Upper lobe of right lung (tissue), 1 donor: ENCODE results near the gene BBS7. TPM values are rescaled to one million over a fixed set of nuclear protein-coding genes. Genes with fewer than 3 reads are reported as not detected.

Experiments
- ATAC-seq: fragments of 200-7000 bp; cut with Tn5 transposase; one replicate; pipeline ENCODE4 v1.9.1; 2020; ENCODE audit warnings: mild to moderate bottlenecking, moderate library complexity
- DNase-seq: peaks from one replicate; pipeline ENCODE4 v3.0.0-alpha.2; 2020
- H3K27ac ChIP-seq: fragments of 200-600 bp; one replicate; pipeline ENCODE4 v1.8.0; 2022
- H3K27me3 ChIP-seq: fragments of 200-600 bp; one replicate; pipeline ENCODE4 v1.8.0; 2022; ENCODE audit warnings: mild to moderate bottlenecking
- H3K36me3 ChIP-seq: fragments of 200-600 bp; one replicate; pipeline ENCODE4 v1.8.0; 2022
- H3K4me1 ChIP-seq: fragments of 200-600 bp; one replicate; pipeline ENCODE4 v1.8.0; 2022
- H3K4me3 ChIP-seq: fragments of 200-600 bp; one replicate; pipeline ENCODE4 v1.8.0; 2022; ENCODE audit warnings: mild to moderate bottlenecking
- H3K9me3 ChIP-seq: fragments of 200-600 bp; one replicate; pipeline ENCODE4 v1.8.0; 2022
- intact Hi-C: fragments of 100-400 bp; cut with DNase I; formaldehyde crosslinking; loops from one replicate; pipeline ENCODE4 v1.11.0; 2022
- total RNA-seq: library from RNA; stranded (reverse); fragmentation: NEBNext Ultra II Directional; extraction: Animal tissue kit (Norgen Biotek cat#: 25700); gene quantifications from one replicate; pipeline ENCODE4 v1.2.1, GENCODE V29; 2021
- TF ChIP-seq, protein P1 (sequence below): fragments of 200-600 bp; IDR thresholded peaks from one replicate; pipeline ENCODE4 v1.8.0; 2022; ENCODE audit warnings: antibody characterized with exemption
- donor health status: DM: no; HTN: yes; CAD: no; lungs with severe emphysema.

BBS7 gene
- total RNA-seq, 1 donor from 2014 or later = 14.5 TPM

GRCh38 chr4:121806411-121806810 is 63.9 kb downstream of the BBS7 start:
- H3K27ac ChIP-seq = no peak overlapping the region
- peaks cover 6% of the 10 kb centered on the region for H3K4me1 ChIP-seq
- TF ChIP-seq, protein P1, sequence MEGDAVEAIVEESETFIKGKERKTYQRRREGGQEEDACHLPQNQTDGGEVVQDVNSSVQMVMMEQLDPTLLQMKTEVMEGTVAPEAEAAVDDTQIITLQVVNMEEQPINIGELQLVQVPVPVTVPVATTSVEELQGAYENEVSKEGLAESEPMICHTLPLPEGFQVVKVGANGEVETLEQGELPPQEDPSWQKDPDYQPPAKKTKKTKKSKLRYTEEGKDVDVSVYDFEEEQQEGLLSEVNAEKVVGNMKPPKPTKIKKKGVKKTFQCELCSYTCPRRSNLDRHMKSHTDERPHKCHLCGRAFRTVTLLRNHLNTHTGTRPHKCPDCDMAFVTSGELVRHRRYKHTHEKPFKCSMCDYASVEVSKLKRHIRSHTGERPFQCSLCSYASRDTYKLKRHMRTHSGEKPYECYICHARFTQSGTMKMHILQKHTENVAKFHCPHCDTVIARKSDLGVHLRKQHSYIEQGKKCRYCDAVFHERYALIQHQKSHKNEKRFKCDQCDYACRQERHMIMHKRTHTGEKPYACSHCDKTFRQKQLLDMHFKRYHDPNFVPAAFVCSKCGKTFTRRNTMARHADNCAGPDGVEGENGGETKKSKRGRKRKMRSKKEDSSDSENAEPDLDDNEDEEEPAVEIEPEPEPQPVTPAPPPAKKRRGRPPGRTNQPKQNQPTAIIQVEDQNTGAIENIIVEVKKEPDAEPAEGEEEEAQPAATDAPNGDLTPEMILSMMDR = no peak
- H3K4me3 ChIP-seq = no peak overlapping the region
- intact Hi-C loops = no loop called here
- DNase-seq (no peak), ATAC-seq (no peak)
- no peaks in the 10 kb centered on the region for H3K27me3 ChIP-seq
- H3K36me3 ChIP-seq = peaks cover 87% of the 10 kb centered on the region
- H3K9me3 ChIP-seq = no peaks in the 10 kb centered on the region

DNA sequence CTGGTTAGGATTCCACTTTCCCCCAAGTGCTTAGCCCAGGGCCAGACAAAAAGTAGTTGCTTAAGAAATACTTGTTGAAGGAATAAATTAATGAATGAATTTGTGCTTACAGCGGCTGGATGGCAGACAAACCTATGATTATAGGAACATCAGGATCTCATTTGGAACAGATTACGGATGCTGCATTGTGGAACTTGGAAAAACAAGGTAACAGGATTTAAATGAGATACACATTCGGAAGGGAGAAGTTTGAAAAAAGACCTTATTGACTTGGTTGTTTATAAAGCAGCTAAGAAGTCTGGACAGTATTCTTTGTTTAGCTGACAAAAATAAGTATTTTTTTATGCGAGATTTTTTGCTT is 68.6 kb downstream of the BBS7 start:
- DNase-seq (no peak), ATAC-seq (no peak)
- Histone ChIP-seq H3K36me3 (peaks cover 40% of the 10 kb centered on the region), H3K4me3 (peak overlapping the region; percentile 88), H3K9me3 (no peaks in the 10 kb centered on the region), H3K27me3 (no peaks in the 10 kb centered on the region), H3K27ac (peak overlapping the region; percentile 92), H3K4me1 (peaks cover 9% of the 10 kb centered on the region)
- intact Hi-C loops = no loop called here
- TF ChIP-seq, protein P1 = no peak

- Histone ChIP-seq H3K27ac (peak within 1 kb of the TSS; percentile 92), H3K9me3 (no peaks in the 10 kb centered on the region), H3K4me1 (peaks cover 9% of the 10 kb centered on the region), H3K36me3 (peaks cover 34% of the 10 kb centered on the region), H3K4me3 (peak within 1 kb of the TSS; percentile 88), H3K27me3 (no peaks in the 10 kb centered on the region)
- DNase-seq (peak; percentile 96), ATAC-seq (peak; percentile 97)
- intact Hi-C loops = no loop called here
- TF ChIP-seq, protein P1 = no peak
These were observed 69.1 kb downstream of the BBS7 start, which contains the start of gene EXOSC9 for GRCh38 chr4:121800961-121801714. Gene EXOSC9, plus strand, starts transcription at chr4:121801323. Its CDS starts 102 bp downstream, at chr4:121801425.

DNA sequence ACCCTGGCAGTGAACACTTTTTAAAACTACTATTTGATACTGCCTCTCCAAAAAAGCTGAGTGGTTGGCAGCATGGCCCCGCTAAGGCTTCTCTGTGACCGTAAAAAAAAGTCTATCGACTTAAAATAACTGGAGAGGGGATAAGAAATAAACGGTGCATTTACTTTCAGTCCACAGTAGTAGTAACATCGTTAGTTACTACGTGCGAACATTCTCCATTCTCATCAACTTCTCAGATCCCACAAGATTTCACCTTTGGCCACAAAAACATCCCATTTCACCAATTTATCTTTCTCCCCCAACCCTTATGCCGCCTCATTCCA is 69.7 kb downstream of the BBS7 start:
- Histone ChIP-seq H3K27ac (peak overlapping the region; percentile 92), H3K4me1 (peaks cover 12% of the 10 kb centered on the region), H3K27me3 (no peaks in the 10 kb centered on the region), H3K9me3 (no peaks in the 10 kb centered on the region), H3K4me3 (peak overlapping the region; percentile 88), H3K36me3 (peaks cover 29% of the 10 kb centered on the region)
- intact Hi-C loops = no loop called here
- DNase-seq = no peak
- ATAC-seq = peak; percentile 8
- TF ChIP-seq, protein P1 = no peak

DNA sequence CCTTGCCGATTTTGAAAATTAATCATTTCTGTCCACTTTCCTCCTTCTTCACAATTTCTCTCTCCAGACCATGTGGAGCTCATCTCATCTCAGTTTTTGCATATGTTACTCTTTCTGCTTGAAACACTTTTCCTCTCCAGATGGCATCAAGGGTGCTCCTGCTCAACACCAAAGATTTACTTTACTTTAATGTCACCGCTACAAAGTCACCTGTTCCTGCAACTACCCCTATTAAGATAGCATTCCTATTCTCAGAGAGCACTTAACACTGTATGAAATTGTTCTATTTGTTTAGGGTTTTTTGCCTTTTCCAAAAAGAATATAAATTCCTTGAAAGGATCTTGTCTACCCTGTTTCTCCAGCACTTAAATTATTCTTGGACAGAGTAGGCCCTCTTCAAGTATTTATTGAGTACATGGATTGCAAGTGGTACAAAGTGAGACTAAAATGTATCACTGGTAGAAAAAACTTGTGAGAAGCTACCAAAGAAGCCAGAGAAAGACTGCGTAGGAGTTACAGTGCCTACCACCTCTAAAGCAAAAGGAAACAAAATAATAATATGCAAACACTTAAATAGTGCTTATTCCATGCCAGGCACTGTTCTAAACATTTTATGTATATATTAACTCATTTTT is 70.3 kb downstream of the BBS7 start:
- TF ChIP-seq, protein P1 = no peak
- intact Hi-C loops = no loop called here
- Histone ChIP-seq H3K4me1 (peaks cover 13% of the 10 kb centered on the region), H3K36me3 (peaks cover 23% of the 10 kb centered on the region), H3K4me3 (no peak overlapping the region), H3K9me3 (no peaks in the 10 kb centered on the region), H3K27ac (peak overlapping the region; percentile 92), H3K27me3 (no peaks in the 10 kb centered on the region)
- ATAC-seq (peak; percentile 37), DNase-seq (no peak)
